Endothelial cell (in vitro differentiated cells): Measurements from ENCODE around the gene DIDO1. TPM values are rescaled to one million over a fixed set of nuclear protein-coding genes. Genes with fewer than 3 reads are reported as not detected.
A peak's percentile ranks its signal among the peaks of the same experiment; 100 is the strongest.

Experiments
- DNase-seq: peaks from one replicate; pipeline ENCODE4 v3.0.0; 2021; ENCODE audit warnings: low spot score
- H3K27ac Mint-ChIP-seq: one replicate; pipeline ENCODE4 v1.8.0; 2021; ENCODE audit warnings: mixed read lengths, inconsistent platforms; ENCODE audit not compliant: unreplicated experiment
- H3K27me3 Mint-ChIP-seq: one replicate; pipeline ENCODE4 v1.8.0; 2021; ENCODE audit warnings: mild to moderate bottlenecking, moderate library complexity, mixed read lengths, inconsistent platforms; ENCODE audit not compliant: unreplicated experiment
- H3K36me3 Mint-ChIP-seq: one replicate; pipeline ENCODE4 v1.8.0; 2021; ENCODE audit warnings: mild to moderate bottlenecking, low read depth, mixed read lengths, inconsistent platforms; ENCODE audit not compliant: unreplicated experiment
- H3K4me1 Mint-ChIP-seq: one replicate; pipeline ENCODE4 v1.8.0; 2021; ENCODE audit warnings: mild to moderate bottlenecking, mixed read lengths, inconsistent platforms; ENCODE audit not compliant: unreplicated experiment
- H3K4me3 Mint-ChIP-seq: one replicate; pipeline ENCODE4 v1.8.0; 2021; ENCODE audit warnings: mild to moderate bottlenecking, mixed read lengths, inconsistent platforms; ENCODE audit not compliant: unreplicated experiment
- H3K9me3 Mint-ChIP-seq: one replicate; pipeline ENCODE4 v1.8.0; 2021; ENCODE audit warnings: mixed read lengths, inconsistent platforms; ENCODE audit not compliant: unreplicated experiment
- total RNA-seq: library from RNA; stranded (reverse); fragmentation: NEBNext Ultra II Directional; extraction: Animal tissue kit (Norgen Biotek cat#: 25700); gene quantifications from one replicate; pipeline ENCODE4 v1.2.1, GENCODE V29; 2021; ENCODE audit not compliant: unreplicated experiment
- TF ChIP-seq, protein P1 (sequence below): fragments of 200-600 bp; sonication (generic); IDR thresholded peaks from one replicate; pipeline ENCODE4 v1.5.0; 2021; ENCODE audit warnings: antibody characterized with exemption; ENCODE audit not compliant: unreplicated experiment

The DIDO1 gene
- total RNA-seq, 1 donor from 2014 or later, result 61.0 TPM

DNA sequence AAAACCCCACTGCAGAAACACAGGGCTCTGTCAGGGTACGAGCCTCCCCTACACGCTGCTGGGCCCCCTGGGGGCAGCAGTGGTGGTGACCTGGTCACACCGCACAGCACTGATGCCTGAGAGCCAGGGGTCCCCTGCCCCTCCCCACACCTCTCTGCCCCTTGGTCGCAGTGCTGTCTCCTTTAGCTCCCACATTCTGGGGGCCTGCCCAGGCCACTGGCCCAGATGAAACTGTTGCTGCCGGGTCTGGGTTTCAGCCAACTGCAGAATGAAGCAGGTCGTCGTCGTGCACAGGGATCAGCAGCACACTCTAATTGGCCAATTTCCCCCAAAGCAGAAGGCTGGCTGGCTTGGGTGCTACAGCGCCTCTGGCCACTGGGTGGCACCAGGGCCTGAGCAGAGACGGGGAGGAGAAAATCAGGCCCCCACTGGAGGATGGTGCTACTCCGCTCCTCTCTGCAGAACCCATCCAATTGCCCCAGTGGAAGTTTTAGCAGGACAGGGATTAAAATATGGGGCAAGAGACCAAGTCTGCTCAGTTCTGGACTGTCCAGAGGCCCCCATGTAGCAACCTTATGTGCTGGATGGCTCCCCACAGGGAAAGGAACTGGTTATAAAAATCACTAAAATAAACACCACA lies 26.1 kb downstream of the DIDO1 start:
- Mint-ChIP-seq H3K27ac (peak overlapping the region; percentile 94), H3K9me3 (no peaks in the 10 kb centered on the region), H3K27me3 (peaks cover 11% of the 10 kb centered on the region), H3K4me3 (no peak overlapping the region), H3K36me3 (peaks cover 25% of the 10 kb centered on the region), H3K4me1 (peaks cover 17% of the 10 kb centered on the region)
- DNase-seq, result peak; percentile 81
- TF ChIP-seq, protein P1, sequence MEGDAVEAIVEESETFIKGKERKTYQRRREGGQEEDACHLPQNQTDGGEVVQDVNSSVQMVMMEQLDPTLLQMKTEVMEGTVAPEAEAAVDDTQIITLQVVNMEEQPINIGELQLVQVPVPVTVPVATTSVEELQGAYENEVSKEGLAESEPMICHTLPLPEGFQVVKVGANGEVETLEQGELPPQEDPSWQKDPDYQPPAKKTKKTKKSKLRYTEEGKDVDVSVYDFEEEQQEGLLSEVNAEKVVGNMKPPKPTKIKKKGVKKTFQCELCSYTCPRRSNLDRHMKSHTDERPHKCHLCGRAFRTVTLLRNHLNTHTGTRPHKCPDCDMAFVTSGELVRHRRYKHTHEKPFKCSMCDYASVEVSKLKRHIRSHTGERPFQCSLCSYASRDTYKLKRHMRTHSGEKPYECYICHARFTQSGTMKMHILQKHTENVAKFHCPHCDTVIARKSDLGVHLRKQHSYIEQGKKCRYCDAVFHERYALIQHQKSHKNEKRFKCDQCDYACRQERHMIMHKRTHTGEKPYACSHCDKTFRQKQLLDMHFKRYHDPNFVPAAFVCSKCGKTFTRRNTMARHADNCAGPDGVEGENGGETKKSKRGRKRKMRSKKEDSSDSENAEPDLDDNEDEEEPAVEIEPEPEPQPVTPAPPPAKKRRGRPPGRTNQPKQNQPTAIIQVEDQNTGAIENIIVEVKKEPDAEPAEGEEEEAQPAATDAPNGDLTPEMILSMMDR, result peak; percentile 70

DNA sequence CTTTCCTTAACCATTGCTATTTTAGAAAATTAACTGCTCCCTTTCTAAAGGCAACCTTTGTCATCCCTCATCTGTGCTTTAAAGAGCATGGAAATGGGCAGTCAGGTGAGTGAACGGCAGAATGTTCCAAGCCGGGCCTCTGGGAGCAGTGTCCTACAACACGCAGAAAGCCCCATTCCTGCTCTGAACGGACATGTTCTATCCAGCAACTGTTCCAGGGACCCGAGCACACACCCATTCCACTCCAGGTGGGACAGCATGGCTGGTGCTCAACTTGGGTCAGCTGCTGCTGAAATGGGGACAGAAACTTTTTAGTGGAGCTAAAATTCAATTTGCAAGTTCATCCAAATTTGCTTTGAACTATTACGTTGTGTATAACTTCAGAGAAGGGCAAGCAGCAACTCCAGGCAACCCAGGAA lies 26.7 kb downstream of the DIDO1 start:
- peaks cover 11% of the 10 kb centered on the region for H3K27me3 Mint-ChIP-seq
- peaks cover 24% of the 10 kb centered on the region for H3K36me3 Mint-ChIP-seq
- DNase-seq, result no peak
- TF ChIP-seq, protein P1, result no peak
- no peak overlapping the region for H3K27ac Mint-ChIP-seq
- peaks cover 17% of the 10 kb centered on the region for H3K4me1 Mint-ChIP-seq
- no peak overlapping the region for H3K4me3 Mint-ChIP-seq
- no peaks in the 10 kb centered on the region for H3K9me3 Mint-ChIP-seq

DNA sequence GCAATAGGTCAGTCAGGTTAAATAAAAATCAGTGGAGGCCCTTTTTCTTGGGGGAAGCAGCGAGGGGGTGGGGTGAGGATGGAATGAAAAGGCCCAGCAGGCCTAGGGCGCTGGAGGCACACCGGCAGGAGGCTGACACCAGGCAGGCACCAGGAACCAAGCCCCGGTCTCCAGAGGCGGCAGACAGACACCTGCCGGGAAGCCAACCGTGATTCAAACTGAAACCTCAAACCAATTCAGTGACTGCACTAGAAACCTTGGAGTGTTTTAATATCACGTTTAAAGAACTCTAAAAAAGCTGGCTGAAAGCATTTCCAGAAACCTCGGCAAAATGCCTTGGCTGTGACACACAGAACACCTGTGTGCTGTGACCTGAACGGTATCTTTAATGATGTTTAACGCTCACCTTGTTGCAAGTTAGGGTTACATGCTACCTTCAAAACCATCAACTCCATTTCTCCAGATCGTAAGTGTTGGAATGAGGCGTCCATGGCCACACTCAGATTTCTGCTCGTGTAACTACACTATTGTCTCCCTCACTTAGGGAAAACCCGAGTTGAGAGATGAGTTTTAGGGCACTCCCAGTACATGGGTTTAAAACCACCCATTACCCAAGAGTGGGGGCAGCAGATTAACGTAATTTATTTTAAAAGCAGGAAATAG lies 27.2 kb downstream of the DIDO1 start:
- Mint-ChIP-seq H3K27me3 (peaks cover 11% of the 10 kb centered on the region), H3K4me1 (peaks cover 17% of the 10 kb centered on the region), H3K9me3 (no peaks in the 10 kb centered on the region), H3K27ac (no peak overlapping the region), H3K36me3 (peaks cover 22% of the 10 kb centered on the region), H3K4me3 (no peak overlapping the region)
- no peak for DNase-seq
- TF ChIP-seq, protein P1, result no peak

DNA sequence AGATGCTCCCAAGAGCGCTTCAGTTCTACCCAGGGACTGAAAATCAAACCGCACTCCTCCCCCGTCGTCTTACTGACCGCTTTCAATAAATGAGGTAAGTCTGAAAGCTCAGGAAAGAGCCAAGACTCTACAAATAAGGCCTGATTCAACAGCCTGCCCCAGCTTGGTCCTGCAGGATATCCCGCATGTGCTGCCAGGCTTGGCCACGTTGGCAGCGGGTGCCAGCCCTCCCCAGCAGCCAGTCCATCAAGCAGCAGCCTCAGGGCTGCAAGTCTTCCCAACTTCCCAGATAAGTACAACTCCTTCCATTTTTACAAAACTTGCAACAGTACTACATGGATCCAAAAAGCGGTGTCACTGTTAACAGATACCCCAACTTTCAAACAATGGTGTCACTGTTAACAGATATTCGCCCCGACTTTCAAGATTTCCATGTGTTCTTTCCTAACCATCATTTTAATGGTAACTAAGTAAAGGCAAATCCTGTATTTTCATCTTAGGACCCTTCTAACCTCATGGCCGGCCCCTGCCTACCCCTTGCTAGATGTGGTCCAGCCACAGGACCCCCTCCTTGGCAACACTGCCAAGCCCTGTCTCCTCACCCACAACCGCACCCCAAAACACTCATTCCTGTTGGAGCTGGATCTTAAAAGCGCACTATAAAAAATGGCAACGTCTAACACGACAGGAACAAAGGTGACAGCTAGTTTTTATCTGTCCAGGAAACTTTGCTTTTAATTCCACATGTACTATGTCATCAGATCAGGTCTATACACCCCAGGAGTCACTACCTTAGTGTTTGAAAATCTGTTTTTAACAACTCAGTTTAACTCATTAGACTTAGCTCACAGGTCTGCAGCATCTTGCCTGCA lies 28.0 kb downstream of the DIDO1 start:
- no peak for DNase-seq
- no peak overlapping the region for H3K27ac Mint-ChIP-seq
- H3K27me3 Mint-ChIP-seq, result peaks cover 11% of the 10 kb centered on the region
- H3K4me3 Mint-ChIP-seq, result peak overlapping the region; percentile 45
- peaks cover 23% of the 10 kb centered on the region for H3K36me3 Mint-ChIP-seq
- peaks cover 17% of the 10 kb centered on the region for H3K4me1 Mint-ChIP-seq
- TF ChIP-seq, protein P1, result no peak
- H3K9me3 Mint-ChIP-seq, result no peaks in the 10 kb centered on the region
